ENCODE measurements around the gene MSI2. TPM values are rescaled to one million over a fixed set of nuclear protein-coding genes. Genes with fewer than 3 reads are reported as not detected.

The MSI2 gene
- total RNA-seq, 2 experiments from 2014 or later = 131 to 164 TPM

DNA sequence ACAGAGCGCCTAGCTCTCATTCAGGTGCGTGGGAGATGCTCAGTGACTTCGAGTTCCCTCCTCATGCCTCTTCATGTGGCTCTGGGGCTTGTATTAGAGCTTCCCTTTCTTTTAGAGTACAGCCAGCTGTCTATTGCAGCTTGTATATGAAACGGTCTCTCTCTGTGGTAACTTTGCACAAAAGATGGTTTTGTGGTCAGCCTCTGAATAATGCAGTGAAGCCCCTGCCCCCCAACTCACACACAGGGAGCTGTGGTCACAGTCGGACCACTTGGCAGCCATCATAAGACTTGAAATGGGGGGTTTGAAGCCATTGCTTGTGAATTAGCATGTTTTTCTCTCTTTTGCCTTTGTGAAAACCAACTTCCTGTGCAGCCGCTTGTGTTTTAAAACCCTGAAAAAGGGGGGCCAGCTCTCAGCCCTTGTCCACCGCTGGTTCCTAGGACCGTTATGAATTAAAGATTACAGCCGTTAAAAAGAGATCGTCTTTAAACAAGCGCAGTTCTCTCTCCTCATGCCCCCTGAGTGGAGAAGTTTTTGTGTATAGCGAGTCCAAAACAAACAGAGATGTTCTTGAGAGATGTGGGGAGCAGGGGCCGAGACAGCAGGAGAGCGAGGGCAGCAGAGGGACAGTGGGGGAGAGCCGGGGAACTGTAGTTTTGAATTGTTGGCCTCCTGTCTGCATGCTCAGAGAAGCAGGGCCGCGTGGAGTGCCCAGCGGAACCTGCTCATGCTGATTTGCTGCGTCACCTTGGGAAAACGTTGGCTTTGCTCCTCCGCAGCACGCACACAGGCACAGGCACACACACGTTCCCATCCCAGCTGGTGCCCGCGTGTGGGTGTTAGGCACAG is 199.0 kb downstream of the MSI2 start:
- H2AFZ ChIP-seq (ENCODE audit: low read length) = 0 out of 2 replicates have a peak overlapping the region, but pooled peaks have one; percentile 7
- peak overlapping the region; percentile 35 for H3K27ac ChIP-seq (ENCODE audit: low read depth, low read length, poor library complexity, severe bottlenecking)
- no peaks in the 10 kb centered on the region for H4K20me1 ChIP-seq (ENCODE audit: insufficient read depth, low read length)
- peak; percentile 51 for DNase-seq (ENCODE audit: low spot score)
- no peaks in the 10 kb centered on the region for H3K9me3 ChIP-seq (ENCODE audit: low read length)
- H3K4me3 ChIP-seq (ENCODE audit: low read depth, low read length, poor library complexity, severe bottlenecking) = no peak overlapping the region
- peak overlapping the region; percentile 31 for H3K4me2 ChIP-seq (ENCODE audit: low read length)
- TF ChIP-seq CTCF (conservative IDR thresholded peaks at IDR 0.05; ENCODE audit: low read length) = no peak
- no peak for TF ChIP-seq EZH2phosphoT487 (IDR thresholded peaks at IDR 0.05; ENCODE audit: borderline replicate concordance, low read depth, low read length)
- BruUV-seq (replicated peaks) = no TSS peak
- no peaks in the 10 kb centered on the region for H3K9me2 ChIP-seq (ENCODE audit: insufficient read depth, low read length)
- intact Hi-C loops (cut with micrococcal nuclease; ENCODE audit: unreplicated experiment) = no loop called here
- peaks cover 12% of the 10 kb centered on the region; the same call in 1 of the 2 replicates for H3K36me3 ChIP-seq (ENCODE audit: insufficient read depth, low read length)
- H3K4me1 ChIP-seq (ENCODE audit: insufficient read depth, low read length, poor library complexity, severe bottlenecking) = peaks cover 36% of the 10 kb centered on the region
- ChIA-PET POLR2A (interaction anchor here (1.3 kb wide), 1 partner anchor 11 kb away, joined by 4 read pairs; no protein-coding TSS in a partner anchor), CTCF (ENCODE audit: unreplicated experiment) (no interaction called here)
- no peaks in the 10 kb centered on the region for H3K79me2 ChIP-seq (ENCODE audit: insufficient read depth, low read depth, low read length)

- POLR2A ChIA-PET = no interaction called here
- DNase-seq (ENCODE audit: low spot score) = no peak
- no peak overlapping the region for H2AFZ ChIP-seq (ENCODE audit: low read length)
- H4K20me1 ChIP-seq (ENCODE audit: insufficient read depth, low read length) = no peaks in the 10 kb centered on the region
- no TSS peak for BruUV-seq (replicated peaks)
- no peak overlapping the region for H3K27ac ChIP-seq (ENCODE audit: low read depth, low read length, poor library complexity, severe bottlenecking)
- no peak overlapping the region for H3K4me2 ChIP-seq (ENCODE audit: low read length)
- peaks cover 12% of the 10 kb centered on the region; the same call in 1 of the 2 replicates for H3K36me3 ChIP-seq (ENCODE audit: insufficient read depth, low read length)
- TF ChIP-seq CTCF (conservative IDR thresholded peaks at IDR 0.05; ENCODE audit: low read length) (no peak), EZH2phosphoT487 (IDR thresholded peaks at IDR 0.05; ENCODE audit: borderline replicate concordance, low read depth, low read length) (no peak)
- no peaks in the 10 kb centered on the region for H3K9me3 ChIP-seq (ENCODE audit: low read length)
- intact Hi-C loops (cut with micrococcal nuclease; ENCODE audit: unreplicated experiment) = no loop called here
- H3K4me3 ChIP-seq (ENCODE audit: low read depth, low read length, poor library complexity, severe bottlenecking) = no peak overlapping the region
- H3K4me1 ChIP-seq (ENCODE audit: insufficient read depth, low read length, poor library complexity, severe bottlenecking) = peaks cover 23% of the 10 kb centered on the region
- no peaks in the 10 kb centered on the region for H3K79me2 ChIP-seq (ENCODE audit: insufficient read depth, low read depth, low read length)
- CTCF ChIA-PET (ENCODE audit: unreplicated experiment) = no interaction called here
- no peaks in the 10 kb centered on the region for H3K9me2 ChIP-seq (ENCODE audit: insufficient read depth, low read length)
Measured at GRCh38 chr17:57456622-57457021, 200.3 kb downstream of the MSI2 start.

GRCh38 chr17:57457188-57457587 is 200.9 kb downstream of the MSI2 start:
- H3K9me3 ChIP-seq (ENCODE audit: low read length) = no peaks in the 10 kb centered on the region
- intact Hi-C loops (cut with micrococcal nuclease; ENCODE audit: unreplicated experiment) = no loop called here
- TF ChIP-seq EZH2phosphoT487 (IDR thresholded peaks at IDR 0.05; ENCODE audit: borderline replicate concordance, low read depth, low read length) (no peak), CTCF (conservative IDR thresholded peaks at IDR 0.05; ENCODE audit: low read length) (no peak)
- H3K4me3 ChIP-seq (ENCODE audit: low read depth, low read length, poor library complexity, severe bottlenecking) = no peak overlapping the region
- BruUV-seq (replicated peaks) = no TSS peak
- H4K20me1 ChIP-seq (ENCODE audit: insufficient read depth, low read length) = no peaks in the 10 kb centered on the region
- no peak overlapping the region for H2AFZ ChIP-seq (ENCODE audit: low read length)
- no peaks in the 10 kb centered on the region for H3K9me2 ChIP-seq (ENCODE audit: insufficient read depth, low read length)
- H3K79me2 ChIP-seq (ENCODE audit: insufficient read depth, low read depth, low read length) = no peaks in the 10 kb centered on the region
- H3K36me3 ChIP-seq (ENCODE audit: insufficient read depth, low read length) = peaks cover 12% of the 10 kb centered on the region; the same call in 1 of the 2 replicates
- POLR2A ChIA-PET = no interaction called here
- H3K4me2 ChIP-seq (ENCODE audit: low read length) = no peak overlapping the region
- H3K4me1 ChIP-seq (ENCODE audit: insufficient read depth, low read length, poor library complexity, severe bottlenecking) = peaks cover 20% of the 10 kb centered on the region
- no peak overlapping the region for H3K27ac ChIP-seq (ENCODE audit: low read depth, low read length, poor library complexity, severe bottlenecking)
- CTCF ChIA-PET (ENCODE audit: unreplicated experiment) = no interaction called here
- no peak for DNase-seq (ENCODE audit: low spot score)
